HepG2 (cell line): ENCODE measurements around the gene LOXL4. TPM values are rescaled to one million over a fixed set of nuclear protein-coding genes. Genes with fewer than 3 reads are reported as not detected.

Experiments
- FOXJ3 ChIP-seq: sonication (generic); formaldehyde crosslinking; IDR thresholded peaks from 2 replicates; pipeline ENCODE4 v1.4.0; 2020; ENCODE audit warnings: missing genetic modification reagents, mild to moderate bottlenecking, borderline replicate concordance
- HMGXB4 ChIP-seq, 2 experiments: sonication (generic) in 1 of 2; formaldehyde crosslinking in 1 of 2; IDR thresholded peaks; 2 replicates each; pipeline versions ENCODE4 v1.4.0 to v1.6.1; 2018 to 2020; ENCODE audit warnings: missing genetic modification reagents in 2 of 2, borderline replicate concordance in 1 of 2, low read depth in 1 of 2, mild to moderate bottlenecking in 1 of 2, missing biosample characterization in 1 of 2
- KLF6 ChIP-seq: IDR thresholded peaks from 2 replicates; pipeline ENCODE4 v1.8.0; 2016; ENCODE audit warnings: missing biosample characterization, missing genetic modification reagents
- LRRFIP1 ChIP-seq: sonication (generic); formaldehyde crosslinking; conservative IDR thresholded peaks from 2 replicates; pipeline ENCODE4 v1.4.0; 2020; ENCODE audit warnings: missing genetic modification reagents
- NFIB ChIP-seq: sonication (generic); formaldehyde crosslinking; IDR thresholded peaks from 2 replicates; pipeline ENCODE4 v1.9.0; 2021; ENCODE audit warnings: missing genetic modification reagents, mild to moderate bottlenecking, borderline replicate concordance
- RFX3 ChIP-seq: IDR thresholded peaks from 2 replicates; pipeline ENCODE4 v1.6.1; 2016; ENCODE audit warnings: missing biosample characterization, missing genetic modification reagents
- SMARCC2 ChIP-seq: fragments of 450-650 bp; IDR thresholded peaks from 2 replicates; pipeline ENCODE4 v1.6.1; 2017; ENCODE audit warnings: antibody characterized with exemption, mild to moderate bottlenecking
- SRY ChIP-seq: sonication (generic); formaldehyde crosslinking; IDR thresholded peaks from 2 replicates; pipeline ENCODE4 v1.8.0; 2022; ENCODE audit warnings: mild to moderate bottlenecking, missing genetic modification reagents
- TBL1XR1 ChIP-seq: fragments of 150-350 bp; IDR thresholded peaks from 2 replicates; pipeline ENCODE4 v1.6.1; 2014; ENCODE audit warnings: borderline replicate concordance, low read length; ENCODE audit not compliant: partially characterized antibody
- THAP8 ChIP-seq: sonication (generic); formaldehyde crosslinking; IDR thresholded peaks from 2 replicates; pipeline ENCODE4 v1.5.1; 2020; ENCODE audit warnings: missing genetic modification reagents, mild to moderate bottlenecking, borderline replicate concordance
- THRA ChIP-seq: sonication (generic); formaldehyde crosslinking; IDR thresholded peaks from 2 replicates; pipeline ENCODE4 v1.4.0; 2020; ENCODE audit warnings: missing genetic modification reagents, borderline replicate concordance
- ZBTB14 ChIP-seq: sonication (generic); formaldehyde crosslinking; IDR thresholded peaks from 2 replicates; pipeline ENCODE4 v1.4.0; 2020; ENCODE audit warnings: missing genetic modification reagents
- ZFYVE20 ChIP-seq: sonication (generic); formaldehyde crosslinking; IDR thresholded peaks from 2 replicates; pipeline ENCODE4 v1.8.0; 2023; ENCODE audit warnings: low read depth, mild to moderate bottlenecking, moderate library complexity, missing genetic modification reagents, borderline replicate concordance
- ZKSCAN8 ChIP-seq: IDR thresholded peaks from 2 replicates; pipeline ENCODE4 v1.6.1; 2016; ENCODE audit warnings: borderline replicate concordance, missing genetic modification reagents, missing compliant biosample characterization
- ZNF567 ChIP-seq: sonication (generic); formaldehyde crosslinking; IDR thresholded peaks from 2 replicates; pipeline ENCODE4 v1.8.1; 2023; ENCODE audit warnings: mild to moderate bottlenecking, missing genetic modification reagents, borderline replicate concordance
- ZNF576 ChIP-seq: sonication (generic); formaldehyde crosslinking; IDR thresholded peaks from 2 replicates; pipeline ENCODE4 v1.4.0; 2020; ENCODE audit warnings: mild to moderate bottlenecking, missing genetic modification reagents
- ZNF580 ChIP-seq: IDR thresholded peaks from 2 replicates; pipeline ENCODE4 v1.6.1; 2016; ENCODE audit warnings: low read depth, borderline replicate concordance
- ZNF772 ChIP-seq: sonication (generic); formaldehyde crosslinking; IDR thresholded peaks from 2 replicates; pipeline ENCODE4 v1.5.0; 2020; ENCODE audit warnings: mild to moderate bottlenecking, missing genetic modification reagents
- ZZZ3 ChIP-seq: sonication (generic); formaldehyde crosslinking; IDR thresholded peaks from 2 replicates; pipeline ENCODE4 v1.4.0; 2020; ENCODE audit warnings: missing genetic modification reagents, mild to moderate bottlenecking, borderline replicate concordance
- polyA plus RNA-seq, 8 experiments: library from polyadenylated mRNA; depleted of rRNA in 3 of 8; stranded (reverse) in 7 of 8; unstranded in 1 of 8; fragments of >200 nt; fragmentation: Illumina TruSeq in 4 of 8; extraction: Trizol in 4 of 8; gene quantifications; 2 replicates each; pipeline versions ENCODE4 v1.2.1 to v1.2.3, GENCODE V29; 2011 to 2016; ENCODE audit warnings: low read depth in 4 of 8, missing spikeins in 1 of 8, mixed read lengths in 1 of 8; ENCODE audit not compliant: insufficient read depth in 1 of 8
- total RNA-seq, 5 experiments: library from RNA; depleted of rRNA; stranded (reverse); fragments of >200 nt; fragmentation: Illumina TruSeq; extraction: Trizol; gene quantifications; 2 replicates each; pipeline ENCODE4 v1.2.3, GENCODE V29; 2016; ENCODE audit warnings: low read depth in 1 of 5

The LOXL4 gene
- total and polyA plus RNA-seq, 2 of the 13 experiments (the other 11 are each of a cell fraction or from before 2014, with no cell fraction given) = 8.8 to 21.1 TPM

GRCh38 chr10:98309366-98310355 lies 41.7 kb upstream of the LOXL4 start (continued):
- TF ChIP-seq ZNF772 (CRISPR knock-in tag) (no peak), ZFYVE20 (CRISPR knock-in tag) (no peak), SRY (CRISPR knock-in tag) (no peak), KLF6 (CRISPR knock-in tag) (no peak), LRRFIP1 (CRISPR knock-in tag) (no peak), ZNF567 (CRISPR knock-in tag) (peak; percentile 69; the same call in 1 of the 2 replicates), THAP8 (CRISPR knock-in tag) (no peak), FOXJ3 (no peak), RFX3 (CRISPR knock-in tag) (no peak), SMARCC2 (no peak), THRA (CRISPR knock-in tag) (no peak), ZNF576 (CRISPR knock-in tag) (no peak), ZBTB14 (CRISPR knock-in tag) (no peak), ZNF580 (CRISPR knock-in tag) (0 out of 2 replicates have a peak, but pooled peaks have one; percentile 43), ZKSCAN8 (CRISPR knock-in tag) (no peak), HMGXB4 (CRISPR knock-in tag; IDR thresholded peaks at IDR 0.05; ENCODE audit: borderline replicate concordance in 1 of 2, low read depth in 1 of 2) (0 out of 4 replicates have a peak, but pooled peaks have one; percentile 31 to 32), NFIB (no peak), TBL1XR1 (no peak), ZZZ3 (CRISPR knock-in tag) (no peak)
